Dermis blood vessel endothelial cell (primary cell): ENCODE data around the gene NCAPG. TPM values are rescaled to one million over a fixed set of nuclear protein-coding genes. Genes with fewer than 3 reads are reported as not detected.
"Not testable (repeated sequence)": the region's sequence is repeated elsewhere in the genome, so short reads cannot be mapped to it uniquely, and the experiment has no call there.

Source experiments
- DNase-seq: peaks from one replicate; pipeline ENCODE4 v3.0.0; 2010
- total RNA-seq: library from RNA; depleted of rRNA; stranded (reverse); fragments of >200 nt; gene quantifications from 2 replicates; pipeline ENCODE4 v1.2.3, GENCODE V29; 2014

The NCAPG gene
- total RNA-seq, 1 donor from 2014 or later = 16.2 TPM

DNA sequence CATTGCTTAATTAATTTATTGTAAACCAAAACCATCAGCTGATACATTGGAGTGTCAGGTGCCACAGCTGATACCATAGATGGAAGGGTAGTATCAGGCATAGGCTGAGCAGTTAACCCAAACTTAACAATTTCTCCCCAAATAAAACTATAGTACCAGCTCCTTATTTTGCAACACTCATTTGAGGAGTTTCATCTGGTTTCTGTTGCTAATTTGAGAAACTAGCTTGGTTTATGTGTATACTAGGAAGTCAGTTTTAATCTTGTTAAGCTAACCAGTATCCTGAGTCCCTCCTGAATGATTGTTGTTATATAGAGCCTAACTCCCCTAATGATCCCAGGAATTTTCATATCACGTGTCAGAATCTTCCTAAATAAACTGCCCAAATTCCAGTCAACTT, 13.0 kb upstream of the NCAPG start:
- DNase-seq = no peak

DNA sequence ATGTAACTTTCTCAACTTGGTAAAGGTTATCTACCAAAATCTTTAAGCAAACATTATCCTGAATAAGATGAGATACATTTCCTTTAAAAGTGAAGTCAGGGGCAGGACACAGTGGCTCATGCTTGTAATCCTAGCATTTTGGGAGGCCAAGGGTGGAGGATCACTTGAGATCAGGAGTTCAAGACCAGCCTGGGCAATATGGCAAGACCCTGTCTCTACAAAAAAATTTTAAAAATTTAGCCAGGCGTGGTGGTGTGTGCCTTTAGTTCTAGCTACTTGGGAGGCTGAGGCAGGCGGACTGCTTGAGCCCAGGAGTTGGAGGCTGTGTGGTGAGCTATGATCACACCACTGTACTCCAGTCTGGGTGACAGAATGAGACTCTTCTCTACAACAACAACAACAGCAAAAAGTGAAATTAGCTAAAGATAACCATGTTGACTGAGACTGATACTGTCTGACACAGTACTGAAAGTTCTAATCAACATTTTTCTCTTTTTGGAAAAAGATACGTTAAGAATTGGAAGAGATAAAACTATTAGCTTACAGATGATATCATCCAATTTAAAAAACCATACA, 5.1 kb upstream of the NCAPG start:
- DNase-seq = no peak

DNA sequence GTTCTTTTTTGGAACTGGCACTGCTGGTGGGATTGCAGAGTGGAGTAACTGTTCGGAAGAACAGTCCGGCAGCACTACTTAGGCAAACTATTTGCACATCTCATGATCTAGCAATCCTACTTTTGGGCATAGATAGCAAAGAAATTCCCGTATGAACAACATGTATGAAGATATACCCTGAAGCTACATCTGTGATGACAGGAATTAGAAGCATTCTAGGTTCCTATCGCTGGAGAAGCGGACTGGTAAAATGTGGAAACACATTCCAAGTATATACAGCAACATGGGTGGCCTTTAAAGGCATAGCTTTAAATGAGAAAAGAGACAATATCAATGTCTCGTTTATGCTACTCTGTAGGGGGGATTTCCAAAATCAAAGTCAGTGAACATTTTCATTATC, 3.3 kb upstream of the NCAPG start:
- no peak for DNase-seq

DNA sequence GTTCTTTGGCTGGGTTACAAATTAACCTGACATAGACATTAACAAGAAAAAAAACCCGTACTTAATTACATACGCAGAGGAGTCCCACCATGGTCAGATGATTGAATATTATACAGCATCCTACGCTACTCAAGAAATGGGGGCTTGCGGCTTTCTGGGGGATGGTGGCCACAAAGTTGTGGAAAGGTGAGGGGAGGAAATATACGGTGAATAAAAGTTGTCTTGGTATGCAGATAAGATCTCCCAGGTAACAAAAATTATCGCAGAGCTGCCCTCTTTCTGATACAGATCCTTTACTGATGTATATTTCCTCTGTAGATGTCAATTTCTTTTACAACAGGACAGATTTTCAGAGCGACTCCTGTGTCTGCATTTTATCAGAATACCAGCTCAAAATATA, 1.1 kb upstream of the NCAPG start:
- DNase-seq = no peak

DNA sequence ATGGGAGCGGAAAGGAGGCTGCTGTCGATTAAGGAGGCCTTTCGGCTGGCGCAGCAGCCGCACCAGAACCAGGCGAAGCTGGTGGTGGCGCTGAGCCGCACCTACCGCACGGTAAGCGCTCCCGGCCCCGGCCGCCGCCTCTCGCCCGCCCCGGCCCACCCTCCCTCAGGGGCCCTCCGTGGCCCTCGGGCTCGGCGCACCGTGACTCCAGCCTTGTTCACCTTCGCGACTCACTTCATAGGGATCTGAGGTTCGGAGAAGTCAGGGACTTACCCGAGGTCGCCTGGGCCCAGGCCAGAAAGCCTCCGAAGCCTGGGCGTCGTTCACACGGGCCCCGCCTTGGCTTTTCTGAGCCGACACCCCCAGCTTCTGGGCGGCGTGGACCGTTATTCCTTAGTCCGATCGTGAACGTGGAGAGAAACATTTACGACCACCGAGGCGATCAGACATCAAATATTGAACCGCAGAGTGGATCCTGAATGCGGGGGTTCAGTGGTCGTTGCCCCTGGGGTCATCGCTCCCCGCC, 362 bp downstream of the NCAPG start:
- DNase-seq = no peak

DNA sequence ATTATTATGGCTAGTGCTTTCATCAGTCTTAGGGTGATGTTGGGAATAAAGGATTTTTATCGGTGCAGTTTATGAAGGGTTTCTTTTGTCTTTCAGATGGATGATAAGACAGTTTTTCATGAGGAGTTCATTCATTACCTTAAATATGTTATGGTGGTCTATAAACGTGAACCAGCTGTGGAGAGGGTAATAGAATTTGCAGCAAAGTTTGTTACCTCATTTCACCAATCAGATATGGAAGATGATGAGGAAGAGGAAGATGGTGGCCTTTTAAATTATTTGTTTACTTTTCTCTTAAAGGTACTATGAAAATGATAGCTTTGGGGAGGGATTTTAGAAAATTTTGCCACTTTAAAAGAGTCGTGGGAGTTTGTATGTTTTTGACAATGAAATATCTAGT, 1.3 kb downstream of the NCAPG start:
- DNase-seq = no peak

DNA sequence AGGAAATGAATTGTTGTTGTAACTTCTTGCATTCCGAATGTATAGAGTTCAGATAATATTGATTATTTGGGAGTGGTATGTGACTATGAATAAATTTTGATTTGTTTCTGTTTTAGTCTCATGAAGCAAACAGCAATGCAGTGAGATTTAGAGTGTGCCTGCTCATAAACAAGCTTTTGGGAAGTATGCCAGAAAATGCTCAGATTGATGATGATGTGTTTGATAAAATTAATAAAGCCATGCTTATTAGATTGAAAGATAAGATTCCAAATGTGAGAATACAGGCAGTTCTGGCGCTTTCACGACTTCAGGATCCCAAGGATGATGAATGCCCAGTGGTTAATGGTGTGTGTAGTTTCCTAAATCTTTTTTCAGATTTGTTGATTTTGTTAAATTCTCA, 2.0 kb downstream of the NCAPG start:
- peak; percentile 38 for DNase-seq

DNA sequence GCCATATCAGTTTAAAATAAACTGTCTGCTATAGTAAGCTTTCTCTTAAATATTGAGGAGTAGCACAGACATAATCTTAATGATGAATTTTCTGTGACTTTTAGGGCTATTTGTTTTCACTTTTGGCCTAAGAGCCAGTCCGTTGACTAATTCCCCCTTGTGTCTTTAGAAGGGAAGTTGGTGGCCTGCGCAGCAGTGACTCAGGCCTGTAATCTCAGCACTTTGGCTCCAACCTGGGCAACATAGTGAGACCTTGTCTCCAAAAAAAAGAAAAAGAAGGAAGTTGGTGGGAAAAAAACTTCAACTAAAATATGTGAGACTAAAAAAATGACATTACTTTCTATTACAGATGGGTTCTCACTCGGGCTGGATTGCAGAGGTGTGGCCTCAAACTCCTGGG, 3.4 kb downstream of the NCAPG start:
- DNase-seq = peak; percentile 78

DNA sequence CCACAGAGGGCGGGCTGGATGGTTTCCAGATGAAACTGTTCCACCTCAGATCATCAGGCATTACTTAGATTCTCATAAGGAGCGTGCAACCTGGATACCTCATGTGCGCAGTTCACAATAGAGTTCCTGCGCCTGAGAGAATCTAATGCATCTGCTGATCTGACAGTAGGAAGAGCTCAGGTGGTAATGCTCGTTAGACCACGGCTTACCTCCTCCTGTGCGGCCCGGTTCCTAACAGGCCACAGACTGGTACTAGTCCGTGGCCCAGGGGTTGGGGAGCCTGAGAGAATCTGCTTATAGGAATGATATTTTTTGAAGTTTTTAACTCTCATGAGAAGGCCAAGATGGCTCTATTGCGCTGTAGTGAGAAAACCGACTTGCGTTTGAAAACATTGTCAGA, 5.4 kb downstream of the NCAPG start:
- no peak for DNase-seq

DNA sequence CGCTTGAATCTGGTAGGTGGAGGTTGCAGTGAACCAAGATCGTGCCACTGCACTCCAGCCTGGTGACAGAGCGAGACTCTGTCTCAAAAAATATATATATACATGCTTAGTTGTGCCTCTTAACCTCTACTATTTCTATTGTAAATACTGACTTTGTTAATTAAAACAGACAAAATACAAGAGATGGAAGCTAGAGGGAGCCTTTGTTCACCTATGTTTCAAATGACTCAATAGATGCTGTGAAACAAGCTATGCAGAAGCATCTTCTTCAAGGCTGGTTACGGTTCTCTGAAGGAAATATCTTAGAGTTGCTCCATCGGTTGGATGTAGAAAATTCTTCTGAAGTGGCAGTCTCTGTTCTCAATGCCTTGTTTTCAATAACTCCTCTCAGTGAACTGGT, 6.2 kb downstream of the NCAPG start:
- peak; percentile 76 for DNase-seq

DNA sequence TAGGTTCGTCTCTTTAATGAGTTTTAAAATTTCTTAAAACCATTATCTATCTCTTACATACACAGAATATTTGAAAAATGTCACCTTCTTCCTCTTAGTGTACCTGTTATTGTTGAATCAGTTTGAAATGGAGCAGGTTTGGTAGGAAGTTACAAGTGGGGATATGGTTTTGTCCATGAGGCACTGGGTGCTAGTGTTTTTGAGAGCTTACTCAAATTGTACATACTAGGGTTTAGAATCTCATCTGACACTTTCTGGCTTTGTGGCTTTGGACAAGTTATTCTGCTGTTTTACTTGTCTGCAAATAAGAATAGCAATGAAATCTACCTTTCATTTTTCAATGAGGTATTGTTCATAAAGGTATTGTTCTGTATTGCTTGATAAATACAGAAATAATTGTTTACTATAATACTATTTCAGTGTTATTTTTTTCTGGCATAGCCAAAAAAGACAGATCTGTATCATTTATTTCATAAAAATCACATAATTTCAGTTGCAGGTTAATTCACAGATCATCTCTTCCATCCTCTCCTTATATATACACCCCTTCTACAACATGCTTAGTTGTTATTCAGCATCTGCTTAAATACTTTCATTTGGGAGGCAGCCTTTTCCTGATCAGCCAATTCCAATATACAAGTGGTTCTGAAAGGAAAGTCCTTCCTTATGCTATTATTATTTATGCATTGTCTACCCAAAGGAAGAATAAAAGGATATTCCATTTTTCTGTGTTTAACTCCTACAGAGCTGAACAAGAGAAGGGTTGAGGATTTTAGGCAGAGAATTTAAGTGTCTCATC, 13.3 kb downstream of the NCAPG start:
- DNase-seq = no peak

DNA sequence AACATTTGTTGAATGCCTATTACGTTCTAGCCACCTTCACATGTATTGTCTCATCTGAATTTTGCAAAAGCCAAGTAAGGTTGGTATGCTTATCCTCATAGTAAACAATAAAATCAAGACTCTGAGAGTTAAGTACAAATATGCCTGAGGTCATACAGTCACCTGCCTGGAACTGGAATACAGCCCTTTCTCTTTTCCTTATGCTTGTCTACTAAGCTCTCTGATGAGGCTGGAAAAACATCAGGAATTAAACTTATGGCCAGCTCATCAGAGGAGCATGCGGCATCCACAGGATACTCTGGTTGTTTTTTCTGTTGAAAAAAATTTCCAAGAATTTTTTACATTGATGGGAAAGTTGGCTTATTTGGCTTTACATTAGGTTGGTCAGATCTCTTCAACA, 35.5 kb downstream of the NCAPG start:
- DNase-seq = no peak

DNA sequence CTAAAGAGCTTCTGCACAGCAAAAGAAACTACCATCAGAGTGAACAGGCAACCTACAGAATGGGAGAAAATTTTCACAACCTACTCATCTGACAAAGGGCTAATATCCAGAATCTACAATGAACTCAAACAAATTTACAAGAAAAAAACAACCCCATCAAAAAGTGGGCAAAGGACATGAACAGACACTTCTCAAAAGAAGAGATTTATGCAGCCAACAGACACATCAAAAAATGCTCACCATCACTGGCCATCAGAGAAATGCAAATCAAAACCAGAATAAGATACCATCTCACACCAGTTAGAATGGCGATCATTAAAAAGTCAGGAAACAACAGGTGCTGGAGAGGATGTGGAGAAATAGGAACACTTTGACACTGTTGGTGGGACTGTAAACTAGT, 39.5 kb downstream of the NCAPG start:
- not testable (repeated sequence) for DNase-seq

DNA sequence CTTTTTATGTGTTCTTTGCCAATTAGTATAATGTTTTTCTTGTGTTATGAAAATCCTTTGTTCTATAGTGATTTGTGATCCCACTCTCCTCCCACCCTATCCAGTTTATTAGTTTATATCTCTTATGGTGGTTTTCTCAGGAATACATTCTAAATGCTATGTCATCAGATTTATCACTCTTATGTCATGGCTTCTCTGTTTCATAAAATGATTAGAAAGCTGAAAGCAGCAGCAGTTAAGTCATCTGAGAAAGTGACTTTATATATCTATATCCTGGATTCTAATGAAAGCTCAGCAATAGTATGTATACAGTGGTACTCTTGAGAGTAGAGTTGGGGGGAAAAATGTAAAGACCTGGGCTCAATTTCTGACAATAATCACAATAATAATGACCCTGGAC, 41.2 kb downstream of the NCAPG start:
- DNase-seq = no peak

DNA sequence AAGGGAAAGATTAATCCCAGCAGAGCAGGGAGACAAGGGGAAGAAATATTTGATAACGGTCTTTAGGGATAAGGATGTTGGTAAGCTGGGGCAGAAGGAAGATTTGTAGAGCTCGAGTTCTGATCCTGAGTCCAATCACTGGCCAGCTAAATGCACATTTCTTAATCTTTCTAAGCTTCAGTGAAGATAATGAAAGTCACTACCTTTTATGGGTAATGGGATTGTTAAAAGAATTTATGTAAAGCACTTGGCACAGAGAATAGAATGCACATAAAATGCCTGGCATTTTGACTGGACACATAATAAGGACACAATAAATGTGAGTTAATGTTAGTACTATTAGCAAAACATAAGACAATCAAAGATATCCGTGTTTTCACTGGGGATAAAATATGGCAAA, 43.3 kb downstream of the NCAPG start:
- DNase-seq = no peak

DNA sequence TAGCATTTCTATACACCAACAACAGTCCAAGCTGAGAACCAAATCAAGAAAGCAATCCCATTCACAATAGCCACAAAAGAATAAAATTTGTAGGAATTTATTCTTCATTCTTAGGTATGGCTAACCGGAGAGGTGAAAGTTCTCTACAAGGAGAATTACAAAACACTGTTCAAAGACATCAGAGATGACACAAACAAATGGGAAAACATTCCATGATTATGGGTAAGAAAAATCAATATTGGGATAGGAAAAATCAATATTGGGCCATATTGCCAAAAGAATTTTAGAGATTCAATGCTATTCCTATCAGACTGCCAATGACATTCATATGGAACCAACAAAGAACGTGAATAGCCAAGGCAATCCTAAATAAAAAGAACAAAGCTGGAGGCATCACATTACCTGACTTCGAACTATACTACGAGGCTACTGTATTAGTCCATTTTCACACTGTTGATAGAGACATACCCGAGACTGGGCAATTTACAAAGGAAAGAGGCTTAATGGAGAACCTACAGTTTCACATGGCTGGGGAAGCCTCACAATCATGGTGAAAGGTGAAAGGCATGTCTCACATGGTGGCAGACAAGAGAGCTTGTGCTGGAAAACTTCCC, 49.1 kb downstream of the NCAPG start:
- DNase-seq = no peak

DNA sequence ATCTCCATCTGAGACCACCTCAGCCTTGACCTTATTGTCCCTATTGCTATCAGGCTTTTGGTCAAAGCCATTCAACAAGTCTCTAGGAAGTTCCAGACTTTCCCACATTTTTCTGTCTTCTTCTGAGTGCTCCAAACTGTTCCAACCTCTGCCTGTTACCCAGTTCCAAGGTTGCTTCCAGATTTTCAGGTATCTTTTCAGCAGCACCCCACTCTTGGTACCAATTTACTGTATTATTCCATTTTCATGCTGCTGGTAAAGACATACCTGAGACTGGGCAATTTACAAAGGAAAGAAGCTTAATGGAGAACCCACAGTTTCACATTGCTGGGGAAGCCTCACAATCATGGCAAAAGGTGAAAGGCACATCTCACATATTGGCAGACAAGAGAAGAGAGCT, 51.1 kb downstream of the NCAPG start:
- DNase-seq = not testable (repeated sequence)

DNA sequence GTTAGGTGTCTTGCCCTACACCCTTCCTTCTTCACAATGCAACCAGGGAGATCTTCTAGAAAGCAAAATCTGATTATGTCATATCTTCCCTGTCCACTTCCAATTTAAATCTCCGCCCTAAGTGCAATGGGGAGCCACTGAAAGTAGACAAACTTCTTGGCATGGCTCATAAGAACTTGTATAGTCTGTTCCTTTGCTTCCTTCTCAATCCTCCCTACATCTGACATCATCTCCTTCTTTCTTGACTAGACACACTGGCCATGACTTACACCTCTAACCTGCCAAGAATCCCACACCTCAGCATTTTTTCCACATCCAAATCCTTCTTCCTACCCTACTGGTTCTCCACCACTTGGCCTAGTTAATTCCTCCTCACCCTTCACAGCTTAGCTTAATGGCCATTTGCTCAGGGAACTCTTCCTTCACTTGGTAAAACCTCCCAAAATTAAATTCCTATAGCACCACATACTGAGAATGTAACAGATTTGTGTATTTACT, 55.1 kb downstream of the NCAPG start:
- DNase-seq = no peak

DNA sequence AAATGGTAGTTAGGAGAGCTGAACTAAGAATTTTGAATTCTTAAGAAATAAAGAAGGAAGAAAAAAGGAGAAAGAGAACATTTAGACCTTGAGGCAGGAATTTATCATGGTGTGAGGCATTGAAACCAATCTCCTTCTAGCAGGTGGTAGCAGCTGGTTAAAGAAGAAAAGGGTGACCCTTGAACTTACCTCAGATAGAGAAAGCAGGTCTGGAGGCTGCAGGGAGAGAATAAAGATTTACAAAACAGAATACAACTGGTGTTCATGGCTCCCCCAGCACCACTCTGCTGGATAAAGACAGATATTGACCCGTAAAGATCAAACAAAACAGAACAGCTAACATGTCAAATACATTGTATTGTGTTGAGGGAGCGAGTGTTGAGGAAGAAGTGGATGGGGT, 56.0 kb downstream of the NCAPG start:
- no peak for DNase-seq

DNA sequence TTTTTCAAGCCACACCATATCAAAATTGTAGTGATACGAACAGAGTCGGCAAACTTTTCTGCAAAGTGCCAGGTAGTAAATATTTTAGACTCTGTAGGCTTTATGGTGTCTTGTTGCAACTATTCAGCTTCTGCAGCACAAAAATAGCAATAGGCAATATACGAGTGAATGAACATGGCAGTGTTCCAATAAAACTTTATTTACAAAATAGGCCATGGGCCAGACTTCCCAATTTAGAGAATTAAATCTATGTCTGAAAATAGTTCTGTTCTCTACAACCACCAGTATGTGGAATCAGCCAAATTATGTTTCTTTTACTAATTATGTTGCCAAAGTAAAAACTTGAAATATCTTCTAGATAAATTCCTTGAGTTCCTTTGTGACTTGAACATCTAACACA, 56.5 kb downstream of the NCAPG start:
- no peak for DNase-seq

DNA sequence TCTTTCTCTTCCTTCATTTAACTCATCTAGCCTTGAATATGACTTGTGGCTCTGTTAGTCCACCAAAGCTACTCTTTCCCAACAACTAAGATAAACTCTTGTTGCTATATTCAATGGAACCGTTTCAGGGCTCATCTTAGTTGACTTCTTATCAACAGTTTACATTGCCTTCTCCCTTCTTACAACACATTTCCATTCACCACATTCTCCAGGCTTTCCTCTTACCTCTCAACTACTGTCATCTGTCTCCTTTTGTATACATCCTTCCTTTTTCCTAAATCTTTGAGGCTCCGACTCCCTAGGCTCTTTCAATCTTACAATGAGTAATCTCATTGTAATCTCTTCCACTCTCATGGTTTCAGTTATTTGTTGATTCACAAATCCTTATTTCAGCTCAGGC, 58.5 kb downstream of the NCAPG start:
- DNase-seq = no peak

DNA sequence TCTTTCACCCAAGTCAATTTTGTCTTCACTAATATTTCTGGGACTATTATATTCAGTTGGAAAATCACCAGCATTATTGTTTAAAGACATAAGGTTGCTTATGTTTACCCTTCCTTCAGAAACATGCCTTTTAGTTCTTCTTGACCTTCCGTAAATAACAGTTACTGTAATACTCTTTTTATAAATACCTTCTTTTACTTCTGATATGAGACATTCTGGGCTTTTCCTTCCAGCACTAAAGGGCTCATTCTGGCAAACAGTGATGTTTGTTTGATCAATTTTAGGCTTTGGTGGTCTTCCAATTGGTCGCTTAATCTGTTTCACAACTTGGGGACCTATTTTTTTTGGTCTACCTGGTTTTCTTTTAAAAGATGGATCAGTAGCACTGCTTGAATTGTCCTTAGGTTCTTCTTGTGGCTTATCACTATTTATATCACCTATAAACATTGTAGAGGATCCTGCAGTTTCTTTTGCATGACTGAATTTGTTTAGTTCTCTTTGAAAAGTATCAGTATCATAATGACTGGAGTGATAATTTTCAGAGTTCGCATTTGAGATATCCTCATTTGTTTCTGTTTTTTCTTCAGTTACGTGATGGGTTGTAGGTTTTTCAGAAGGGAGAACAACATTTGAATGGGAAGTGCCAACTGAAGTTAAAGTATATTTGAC, 64.8 kb downstream of the NCAPG start:
- DNase-seq = no peak

DNA sequence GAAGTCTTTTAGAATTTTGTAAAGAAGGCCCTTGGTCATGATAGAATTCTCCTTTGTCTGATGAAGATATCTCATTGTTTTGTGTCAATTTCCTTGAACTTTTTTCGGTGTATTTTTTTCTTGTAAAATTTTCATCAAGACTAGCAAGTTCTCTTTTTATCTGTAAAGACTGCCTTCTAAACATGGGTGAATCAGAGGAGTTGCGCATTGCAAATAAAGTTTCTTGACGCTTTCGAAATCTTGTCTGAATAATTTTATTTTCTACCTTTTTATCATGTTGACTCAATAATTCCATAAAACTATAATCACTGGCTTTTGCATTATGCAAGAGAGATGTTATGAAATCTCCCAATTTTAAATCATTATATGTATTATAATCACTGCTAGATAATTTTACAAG, 66.2 kb downstream of the NCAPG start:
- DNase-seq = no peak
